Tibial artery (tissue), 4 donors: ENCODE measurements around the gene C12orf57.

ENCODE experiments used
- DNase-seq, 2 donors: peaks; one replicate each; pipeline ENCODE4 v3.0.0-alpha.2; 2019
- H3K27ac ChIP-seq, 2 donors: fragments of 200-600 bp; sonication (generic) in 1 of 2; 1 replicate in 1 of 2; 2 replicates in 1 of 2; pipeline ENCODE4 v1.5.1; 2018 to 2019; ENCODE audit warnings: mild to moderate bottlenecking in 1 of 2
- H3K27me3 ChIP-seq, 2 donors: fragments of 200-600 bp; sonication (generic) in 1 of 2; one replicate each; pipeline versions ENCODE4 v1.5.1 to v1.6.0; 2016 to 2019
- H3K36me3 ChIP-seq, 3 donors: fragments of 200-600 bp; sonication (generic) in 2 of 3; one replicate each; pipeline ENCODE4 v1.5.1; 2016 to 2019; ENCODE audit warnings: mild to moderate bottlenecking in 2 of 3
- H3K4me1 ChIP-seq, 4 donors: fragments of 200-600 bp; sonication (generic) in 2 of 4; 1 replicate in 3 of 4; 2 replicates in 1 of 4; pipeline ENCODE4 v1.5.1; 2016 to 2019
- H3K4me3 ChIP-seq, 2 donors: fragments of 200-600 bp; sonication (generic) in 1 of 2; 1 replicate in 1 of 2; 2 replicates in 1 of 2; pipeline ENCODE4 v1.5.1; 2018 to 2019; ENCODE audit warnings: mild to moderate bottlenecking in 2 of 2
- H3K9me3 ChIP-seq, 3 donors: fragments of 200-600 bp; sonication (generic) in 1 of 3; one replicate each; pipeline ENCODE4 v1.5.1; 2016 to 2019
- intact Hi-C: fragments of 100-400 bp; cut with DNase I; formaldehyde crosslinking; loops from one replicate; pipeline ENCODE4 v1.15.0; 2023; ENCODE audit warnings: low total_unique reads
- TF ChIP-seq, protein P1 (sequence below), 2 experiments: fragments of 200-600 bp in 1 of 2; fragments of 450-650 bp in 1 of 2; IDR thresholded peaks; one replicate each; pipeline ENCODE4 v1.5.1; 2017 to 2019; ENCODE audit warnings: antibody characterized with exemption in 2 of 2, mild to moderate bottlenecking in 1 of 2, moderate library complexity in 1 of 2

C12orf57 gene

DNA sequence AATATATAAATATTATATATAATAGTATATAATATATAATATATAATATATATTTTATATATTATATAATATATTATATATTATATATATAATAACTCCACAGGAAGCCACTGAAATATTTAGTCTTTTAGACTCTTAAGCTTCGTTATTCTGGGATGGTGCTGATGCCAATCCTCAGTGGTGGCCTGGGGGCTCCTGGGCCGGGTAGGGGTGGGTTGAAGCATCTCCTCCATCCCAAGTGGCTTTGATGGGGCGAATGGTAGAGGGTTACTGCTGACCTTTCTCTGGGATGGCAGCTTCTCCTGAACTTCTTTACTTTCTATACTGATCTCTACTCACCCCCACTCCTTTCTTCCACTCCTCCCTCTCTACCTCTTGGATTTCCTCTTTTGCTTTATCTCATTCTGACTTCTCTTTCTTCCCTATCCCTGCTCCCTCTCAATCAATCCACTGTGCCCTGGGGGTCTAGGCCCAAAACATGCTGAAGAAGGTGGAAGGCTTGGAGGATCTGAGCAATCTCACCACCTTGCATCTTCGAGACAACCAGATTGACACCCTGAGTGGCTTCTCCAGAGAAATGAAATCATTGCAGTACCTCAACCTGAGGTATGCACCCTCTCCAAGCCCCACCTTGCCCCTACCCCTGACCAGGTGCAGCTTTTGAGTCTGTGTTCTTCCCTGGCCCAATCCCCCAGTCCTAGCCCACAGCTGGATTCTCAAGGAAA, 34.2 kb upstream of the C12orf57 start:
- Histone ChIP-seq H3K27me3 (no peaks in the 10 kb centered on the region), H3K27ac (no peak overlapping the region), H3K9me3 (no peaks in the 10 kb centered on the region), H3K36me3 (peaks cover 0 to 14% (median 14%) of the 10 kb centered on the region in 3 donors), H3K4me1 (peaks cover 0 to 14% (median 11%) of the 10 kb centered on the region in 4 donors), H3K4me3 (no peak overlapping the region)
- no peak for DNase-seq
- TF ChIP-seq, protein P1, sequence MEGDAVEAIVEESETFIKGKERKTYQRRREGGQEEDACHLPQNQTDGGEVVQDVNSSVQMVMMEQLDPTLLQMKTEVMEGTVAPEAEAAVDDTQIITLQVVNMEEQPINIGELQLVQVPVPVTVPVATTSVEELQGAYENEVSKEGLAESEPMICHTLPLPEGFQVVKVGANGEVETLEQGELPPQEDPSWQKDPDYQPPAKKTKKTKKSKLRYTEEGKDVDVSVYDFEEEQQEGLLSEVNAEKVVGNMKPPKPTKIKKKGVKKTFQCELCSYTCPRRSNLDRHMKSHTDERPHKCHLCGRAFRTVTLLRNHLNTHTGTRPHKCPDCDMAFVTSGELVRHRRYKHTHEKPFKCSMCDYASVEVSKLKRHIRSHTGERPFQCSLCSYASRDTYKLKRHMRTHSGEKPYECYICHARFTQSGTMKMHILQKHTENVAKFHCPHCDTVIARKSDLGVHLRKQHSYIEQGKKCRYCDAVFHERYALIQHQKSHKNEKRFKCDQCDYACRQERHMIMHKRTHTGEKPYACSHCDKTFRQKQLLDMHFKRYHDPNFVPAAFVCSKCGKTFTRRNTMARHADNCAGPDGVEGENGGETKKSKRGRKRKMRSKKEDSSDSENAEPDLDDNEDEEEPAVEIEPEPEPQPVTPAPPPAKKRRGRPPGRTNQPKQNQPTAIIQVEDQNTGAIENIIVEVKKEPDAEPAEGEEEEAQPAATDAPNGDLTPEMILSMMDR (IDR thresholded peaks at IDR 0.05): no peak
- intact Hi-C loops: no loop called here

DNA sequence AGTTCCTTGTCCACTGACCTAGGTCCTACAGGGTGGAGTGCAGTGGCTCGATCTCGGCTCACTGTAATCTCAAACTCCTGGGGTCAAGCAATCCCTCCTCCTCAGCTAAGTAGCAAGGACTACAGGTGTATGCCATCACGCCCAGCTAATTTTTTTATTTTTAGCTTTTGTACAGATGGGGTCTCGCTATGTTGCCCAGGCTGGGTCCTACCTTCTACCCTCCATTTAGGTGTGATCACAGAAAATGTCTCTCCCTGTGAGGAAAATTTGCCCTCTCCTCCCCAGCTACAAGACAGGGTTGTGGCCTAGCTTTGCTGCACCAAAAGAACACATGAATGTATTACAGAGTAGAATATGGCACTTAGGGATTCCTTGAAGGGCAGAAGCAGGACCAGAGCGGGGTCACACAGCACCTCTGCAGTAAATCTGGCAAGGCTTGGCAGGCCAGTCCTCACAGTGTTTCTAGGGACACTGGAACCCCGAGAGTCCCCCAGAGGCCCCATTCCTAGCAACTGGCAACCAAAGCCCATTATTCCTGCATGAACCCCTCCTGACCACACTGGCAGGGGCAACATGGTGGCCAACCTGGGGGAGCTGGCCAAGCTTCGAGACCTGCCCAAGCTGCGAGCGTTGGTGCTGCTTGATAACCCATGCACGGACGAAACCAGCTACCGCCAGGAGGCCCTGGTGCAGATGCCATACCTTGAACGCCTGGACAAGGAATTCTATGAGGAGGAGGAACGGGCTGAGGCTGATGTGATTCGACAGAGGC, 31.5 kb upstream of the C12orf57 start:
- Histone ChIP-seq H3K36me3 (peaks cover 0 to 20% (median 13%) of the 10 kb centered on the region in 3 donors), H3K9me3 (no peaks in the 10 kb centered on the region), H3K27me3 (no peaks in the 10 kb centered on the region), H3K27ac (peak overlapping the region in 1 of 2 donors; percentile 96), H3K4me3 (no peak overlapping the region), H3K4me1 (peaks cover 0 to 19% (median 16%) of the 10 kb centered on the region in 4 donors)
- TF ChIP-seq, protein P1 (IDR thresholded peaks at IDR 0.05): no peak
- intact Hi-C loops: no loop called here
- peak in 1 of 2 donors; percentile 65 for DNase-seq

DNA sequence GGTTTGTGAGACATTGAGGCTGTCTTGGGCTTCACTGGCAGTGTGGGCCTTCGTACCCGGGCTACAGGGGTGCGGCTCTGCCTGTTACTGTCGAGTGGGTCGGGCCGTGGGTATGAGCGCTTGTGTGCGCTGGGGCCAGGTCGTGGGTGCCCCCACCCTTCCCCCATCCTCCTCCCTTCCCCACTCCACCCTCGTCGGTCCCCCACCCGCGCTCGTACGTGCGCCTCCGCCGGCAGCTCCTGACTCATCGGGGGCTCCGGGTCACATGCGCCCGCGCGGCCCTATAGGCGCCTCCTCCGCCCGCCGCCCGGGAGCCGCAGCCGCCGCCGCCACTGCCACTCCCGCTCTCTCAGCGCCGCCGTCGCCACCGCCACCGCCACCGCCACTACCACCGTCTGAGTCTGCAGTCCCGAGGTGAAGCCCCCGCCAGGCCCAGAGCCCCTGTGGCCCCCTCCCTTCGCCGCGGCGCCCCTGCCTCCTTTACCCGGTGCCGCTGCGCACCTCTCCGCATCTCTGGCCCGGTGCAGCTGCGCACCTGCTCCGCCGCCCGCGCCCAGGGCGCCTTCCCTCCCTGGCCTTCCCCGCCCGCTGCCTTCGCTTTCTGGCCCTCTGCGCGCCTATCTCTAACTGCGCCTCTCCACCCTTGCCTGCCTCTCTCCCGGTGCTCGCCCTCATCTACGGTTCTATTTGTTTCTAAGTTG, 29.4 kb upstream of the C12orf57 start, which contains the start of gene ENO2:
Gene ENO2 (plus strand): TSS at position 335 of the 701 bp plus-strand sequence. CDS start 1,253 bp downstream, outside the sequence.
- peak; percentile 81 to 93 for DNase-seq
- Histone ChIP-seq H3K36me3 (peaks cover 0 to 34% (median 15%) of the 10 kb centered on the region in 3 donors), H3K9me3 (no peaks in the 10 kb centered on the region), H3K4me1 (peaks cover 0 to 19% (median 16%) of the 10 kb centered on the region in 4 donors), H3K27ac (peak within 1 kb of the TSS; percentile 96 to 97), H3K4me3 (peak within 1 kb of the TSS; percentile 68 to 72), H3K27me3 (no peaks in the 10 kb centered on the region)
- intact Hi-C loops: no loop called here
- TF ChIP-seq, protein P1 (IDR thresholded peaks at IDR 0.05): no peak

DNA sequence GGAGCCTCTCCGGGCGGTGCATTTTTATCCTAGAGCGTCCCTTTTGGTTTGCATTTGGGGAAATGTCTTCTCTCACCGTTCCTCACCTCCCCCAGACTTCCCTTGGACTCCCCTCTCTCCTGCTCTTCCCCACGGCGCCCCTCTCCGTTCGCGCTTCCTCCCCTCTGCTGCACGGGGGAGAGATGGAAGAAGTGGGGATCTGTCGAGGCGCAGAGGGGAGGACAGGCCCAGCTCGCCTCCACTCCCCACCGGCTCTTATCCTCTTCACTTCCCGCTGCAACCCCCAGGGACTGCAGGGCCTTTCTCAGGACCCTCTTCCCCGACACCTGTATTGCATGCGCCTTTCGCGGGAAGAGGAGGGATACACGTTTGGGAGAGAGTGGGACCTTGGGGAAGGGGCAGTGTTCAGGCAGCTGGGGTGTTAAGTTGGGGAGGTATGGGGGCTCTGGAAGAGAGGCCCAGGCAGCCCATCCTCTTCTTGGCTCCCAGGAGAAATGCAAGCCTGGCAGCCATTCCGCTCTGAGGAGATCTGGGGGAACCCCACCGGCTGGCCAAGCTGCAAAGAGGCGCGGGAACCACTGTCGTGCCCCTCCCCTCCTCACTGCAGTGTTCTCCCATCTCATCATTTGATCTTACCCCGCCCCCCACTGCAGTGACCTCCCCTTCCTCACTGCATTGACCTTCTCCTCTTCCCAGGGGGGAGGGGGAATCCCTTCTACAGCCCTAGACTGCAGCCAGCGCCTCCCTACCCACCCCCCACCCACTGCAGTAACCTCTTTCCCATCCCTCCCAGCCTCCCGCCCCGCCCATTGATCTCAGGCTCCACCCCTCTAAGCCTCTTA, 28.7 kb upstream of the C12orf57 start:
- Histone ChIP-seq H3K27me3 (no peaks in the 10 kb centered on the region), H3K36me3 (peaks cover 0 to 40% (median 15%) of the 10 kb centered on the region in 3 donors), H3K4me1 (peaks cover 0 to 19% (median 16%) of the 10 kb centered on the region in 4 donors), H3K27ac (peak overlapping the region; percentile 96 to 97), H3K4me3 (peak overlapping the region; percentile 68 to 72), H3K9me3 (no peaks in the 10 kb centered on the region)
- peak in 1 of 2 donors; percentile 82 for DNase-seq
- intact Hi-C loops: no loop called here
- TF ChIP-seq, protein P1 (IDR thresholded peaks at IDR 0.05): no peak
